GM10266 (cell line): Measurements from ENCODE around the gene SELENOH.
A peak's percentile ranks its signal among the peaks of the same experiment; 100 is the strongest.

ENCODE experiments used
- DNase-seq: peaks from one replicate; pipeline ENCODE4 v3.0.0; 2012; ENCODE audit errors: extremely low spot score
- TF ChIP-seq, protein P1 (sequence below): IDR thresholded peaks from 2 replicates; pipeline ENCODE4 v1.5.1; 2012; ENCODE audit warnings: mild to moderate bottlenecking, low read depth; ENCODE audit not compliant: control insufficient read depth, insufficient read depth; ENCODE audit errors: missing control alignments

SELENOH gene

DNA sequence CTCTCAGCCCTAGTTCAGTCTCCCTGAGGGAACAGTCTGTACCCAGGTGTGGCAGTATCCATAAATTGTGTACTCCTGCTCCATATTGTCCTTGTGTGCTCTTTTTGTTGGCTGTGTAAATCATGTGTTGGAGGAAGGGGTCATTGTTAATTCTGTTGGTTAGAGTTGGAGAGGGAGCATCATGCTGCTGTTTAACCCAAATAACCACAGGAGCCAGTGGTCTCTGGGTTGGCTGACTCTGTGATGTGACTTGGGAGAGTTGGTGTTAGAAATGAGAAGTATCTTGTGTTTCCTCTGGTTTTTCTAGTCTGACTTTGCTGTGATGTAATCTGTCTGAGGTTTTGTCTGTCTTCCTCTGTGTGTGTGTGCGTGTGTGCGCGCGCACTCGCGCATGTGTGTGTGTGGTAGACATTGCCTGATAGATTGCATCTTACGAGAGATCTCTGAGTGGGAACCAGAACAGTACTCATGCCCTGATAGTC is 50.8 kb downstream of the SELENOH start:
- peak; percentile 83 for DNase-seq
- TF ChIP-seq, protein P1, sequence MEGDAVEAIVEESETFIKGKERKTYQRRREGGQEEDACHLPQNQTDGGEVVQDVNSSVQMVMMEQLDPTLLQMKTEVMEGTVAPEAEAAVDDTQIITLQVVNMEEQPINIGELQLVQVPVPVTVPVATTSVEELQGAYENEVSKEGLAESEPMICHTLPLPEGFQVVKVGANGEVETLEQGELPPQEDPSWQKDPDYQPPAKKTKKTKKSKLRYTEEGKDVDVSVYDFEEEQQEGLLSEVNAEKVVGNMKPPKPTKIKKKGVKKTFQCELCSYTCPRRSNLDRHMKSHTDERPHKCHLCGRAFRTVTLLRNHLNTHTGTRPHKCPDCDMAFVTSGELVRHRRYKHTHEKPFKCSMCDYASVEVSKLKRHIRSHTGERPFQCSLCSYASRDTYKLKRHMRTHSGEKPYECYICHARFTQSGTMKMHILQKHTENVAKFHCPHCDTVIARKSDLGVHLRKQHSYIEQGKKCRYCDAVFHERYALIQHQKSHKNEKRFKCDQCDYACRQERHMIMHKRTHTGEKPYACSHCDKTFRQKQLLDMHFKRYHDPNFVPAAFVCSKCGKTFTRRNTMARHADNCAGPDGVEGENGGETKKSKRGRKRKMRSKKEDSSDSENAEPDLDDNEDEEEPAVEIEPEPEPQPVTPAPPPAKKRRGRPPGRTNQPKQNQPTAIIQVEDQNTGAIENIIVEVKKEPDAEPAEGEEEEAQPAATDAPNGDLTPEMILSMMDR, result no peak

DNA sequence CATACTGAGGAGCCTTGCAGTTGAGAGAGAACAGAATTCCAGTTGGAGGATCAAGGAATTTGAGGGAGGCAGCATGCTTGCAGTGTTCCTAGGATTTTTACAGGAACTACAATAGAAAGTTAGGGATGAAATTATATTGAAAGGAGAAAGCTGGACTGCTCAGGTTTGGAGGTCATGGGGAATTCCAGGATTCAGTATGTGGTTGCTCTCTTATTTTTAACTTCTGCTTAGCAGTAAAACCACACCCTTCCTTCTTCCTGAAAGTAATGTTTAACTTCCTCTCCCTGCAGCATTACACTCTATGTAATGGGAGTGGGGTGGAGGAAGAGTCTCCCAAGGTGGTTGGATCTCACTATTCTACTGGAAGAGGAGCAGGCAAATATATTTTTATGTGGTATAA is 51.6 kb downstream of the SELENOH start:
- TF ChIP-seq, protein P1, result no peak
- DNase-seq, result no peak
